C4-2B (cell line): ENCODE data around the gene NANS.

Source experiments
- CTCF ChIP-seq: fragments of 450-650 bp; conservative IDR thresholded peaks from 2 replicates; pipeline ENCODE4 v1.5.1; 2017; ENCODE audit warnings: mild to moderate bottlenecking
- ZFX ChIP-seq: fragments of 450-650 bp; IDR thresholded peaks from 2 replicates; pipeline ENCODE4 v1.6.1; 2017

- TF ChIP-seq CTCF (no peak), ZFX (no peak)
Observed at GRCh38 chr9:98107926-98108325, 51.4 kb downstream of the NANS start.
